ENCODE measurements around the gene SLC25A40.

GRCh38 chr7:87870471-87870870 lies 5.7 kb downstream of the SLC25A40 start:
- no peak for TF ChIP-seq EZH2 (IDR thresholded peaks at IDR 0.05; ENCODE audit: borderline replicate concordance, low read depth, low read length, poor library complexity, severe bottlenecking)
- TF ChIP-seq, protein P1, sequence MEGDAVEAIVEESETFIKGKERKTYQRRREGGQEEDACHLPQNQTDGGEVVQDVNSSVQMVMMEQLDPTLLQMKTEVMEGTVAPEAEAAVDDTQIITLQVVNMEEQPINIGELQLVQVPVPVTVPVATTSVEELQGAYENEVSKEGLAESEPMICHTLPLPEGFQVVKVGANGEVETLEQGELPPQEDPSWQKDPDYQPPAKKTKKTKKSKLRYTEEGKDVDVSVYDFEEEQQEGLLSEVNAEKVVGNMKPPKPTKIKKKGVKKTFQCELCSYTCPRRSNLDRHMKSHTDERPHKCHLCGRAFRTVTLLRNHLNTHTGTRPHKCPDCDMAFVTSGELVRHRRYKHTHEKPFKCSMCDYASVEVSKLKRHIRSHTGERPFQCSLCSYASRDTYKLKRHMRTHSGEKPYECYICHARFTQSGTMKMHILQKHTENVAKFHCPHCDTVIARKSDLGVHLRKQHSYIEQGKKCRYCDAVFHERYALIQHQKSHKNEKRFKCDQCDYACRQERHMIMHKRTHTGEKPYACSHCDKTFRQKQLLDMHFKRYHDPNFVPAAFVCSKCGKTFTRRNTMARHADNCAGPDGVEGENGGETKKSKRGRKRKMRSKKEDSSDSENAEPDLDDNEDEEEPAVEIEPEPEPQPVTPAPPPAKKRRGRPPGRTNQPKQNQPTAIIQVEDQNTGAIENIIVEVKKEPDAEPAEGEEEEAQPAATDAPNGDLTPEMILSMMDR (conservative IDR thresholded peaks at IDR 0.05; ENCODE audit: low read depth, low read length) = no peak

All from A673 (cell line).